ENCODE measurements around the gene BABAM2.

DNA sequence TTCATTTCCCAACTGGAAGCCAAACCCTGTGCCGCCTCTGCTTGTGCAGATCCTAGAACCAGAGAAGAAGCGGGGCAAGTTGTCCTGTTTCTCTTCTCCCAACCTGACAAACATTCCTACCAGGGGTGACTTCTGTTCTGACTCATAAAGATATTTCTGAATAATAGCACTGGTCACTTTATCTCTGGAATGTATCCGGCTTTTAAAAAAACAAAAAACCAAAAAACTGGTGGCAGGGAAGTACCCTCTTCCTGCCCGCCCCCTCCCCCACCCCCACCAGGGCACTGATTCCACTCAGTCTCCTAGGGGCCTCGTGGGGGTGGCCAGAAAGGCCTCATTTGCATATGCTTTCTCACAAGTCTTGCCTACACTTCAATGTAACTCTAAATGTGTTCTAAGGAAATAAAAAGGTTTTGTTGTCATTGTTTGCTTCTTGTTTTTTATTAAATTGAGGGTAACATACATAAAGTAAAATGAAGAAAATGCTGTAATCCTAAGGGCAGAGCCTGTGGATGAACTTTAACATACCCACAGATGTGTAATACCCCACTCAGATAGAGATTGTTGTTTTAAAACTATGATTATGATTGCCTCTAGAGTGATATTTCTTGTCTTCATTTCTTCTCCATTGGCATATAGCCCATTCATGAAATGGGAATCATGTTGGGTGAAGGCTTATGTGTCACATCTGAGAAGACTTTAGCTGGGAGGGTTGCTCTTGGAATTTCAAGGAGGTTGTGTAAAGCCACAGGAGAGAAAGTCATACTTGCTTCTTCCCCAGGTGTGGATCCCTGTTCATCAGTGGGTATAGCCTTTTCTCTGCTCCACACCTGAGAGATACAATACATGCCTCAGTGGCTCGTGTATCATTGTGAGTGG, 496.8 kb downstream of the BABAM2 start:
- TF ChIP-seq CTCF (IDR thresholded peaks at IDR 0.05) (no peak), POLR2A (IDR thresholded peaks at IDR 0.05) (no peak)

All from thyroid gland (tissue), 4 donors.